Caki2 (cell line): ENCODE measurements around the gene PEAK3. TPM values are rescaled to one million over a fixed set of nuclear protein-coding genes. Genes with fewer than 3 reads are reported as not detected.

Source experiments
- DNase-seq: peaks from one replicate; pipeline ENCODE4 v3.0.0-alpha.2; 2015; ENCODE audit warnings: low read depth
- in situ Hi-C: cut with HindIII; loops from 2 replicates; pipeline ENCODE4 v1.10.0; 2016; ENCODE audit warnings: low sequenced_read_pairs, low pct_unique_long_range_greater_than_20kb, mixed read lengths
- total RNA-seq: library from RNA; depleted of rRNA; stranded (reverse); fragments of >200 nt; shearing (Covaris generic); gene quantifications from 2 replicates; pipeline ENCODE4 v1.2.3, GENCODE V29; 2014; ENCODE audit warnings: low replicate concordance; rRNA removed

Gene PEAK3, protein sequence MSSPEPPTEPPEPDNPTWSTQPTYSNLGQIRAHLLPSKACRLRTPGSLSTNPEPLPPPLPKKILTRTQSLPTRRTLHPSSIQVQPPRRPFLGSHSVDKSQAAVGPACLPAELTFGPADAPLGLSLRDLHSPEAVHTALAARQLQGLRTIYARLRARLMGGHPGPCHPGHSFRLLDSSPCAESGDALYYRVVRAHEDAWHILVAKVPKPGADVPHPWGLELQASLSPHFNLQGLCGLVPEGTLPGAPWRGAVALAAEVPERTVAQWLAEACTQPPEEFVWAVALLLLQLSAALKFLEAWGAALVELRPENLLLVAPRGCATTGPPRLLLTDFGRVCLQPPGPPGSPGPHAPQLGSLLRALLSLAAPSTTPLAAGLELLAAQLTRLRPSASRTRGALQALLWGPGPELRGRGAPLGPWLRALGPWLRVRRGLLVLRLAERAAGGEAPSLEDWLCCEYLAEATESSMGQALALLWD
- not detected in 2 replicates for total RNA-seq

- in situ Hi-C loops = no loop called here
- DNase-seq = no peak
These were observed at the start of gene PEAK3 for GRCh38 chr19:2282062-2282861. Gene PEAK3 (minus strand): TSS chr19:2282175. CDS start chr19:2280931, 1,244 bp downstream.

DNA sequence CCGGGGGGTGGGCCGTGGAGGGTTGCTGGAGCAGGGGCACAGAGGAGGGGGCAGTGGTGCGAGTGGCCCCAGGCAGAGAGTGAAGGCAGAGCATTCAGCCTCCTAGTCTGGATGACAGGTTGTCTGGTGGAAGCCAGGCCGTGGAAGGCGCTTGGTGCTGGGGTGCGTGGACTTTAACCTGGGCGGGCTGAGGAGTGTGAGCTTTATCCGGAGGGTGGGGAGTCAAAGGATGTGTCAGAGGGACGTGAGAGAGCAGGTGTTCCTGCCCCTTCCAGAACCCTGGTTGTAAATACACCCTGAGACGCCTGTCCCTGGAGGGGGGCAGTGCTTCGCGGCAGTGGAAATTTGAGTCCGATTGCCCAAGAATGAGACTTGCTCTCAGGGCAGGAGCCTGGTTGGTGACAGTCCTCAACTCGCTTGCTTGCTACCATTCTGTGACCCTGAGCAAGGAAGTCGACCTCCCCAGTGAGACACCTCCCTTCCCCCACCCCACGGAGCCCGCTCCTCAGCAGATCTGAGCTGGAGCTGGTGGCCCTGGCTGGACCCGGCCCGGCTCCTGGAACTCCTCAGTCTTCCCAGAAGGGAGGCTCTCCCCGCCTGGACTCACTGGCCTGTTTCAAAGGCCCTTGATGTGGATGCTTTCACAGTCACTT is 48.8 kb upstream of the PEAK3 start:
- no peak for DNase-seq
- in situ Hi-C loops = no loop called here

DNA sequence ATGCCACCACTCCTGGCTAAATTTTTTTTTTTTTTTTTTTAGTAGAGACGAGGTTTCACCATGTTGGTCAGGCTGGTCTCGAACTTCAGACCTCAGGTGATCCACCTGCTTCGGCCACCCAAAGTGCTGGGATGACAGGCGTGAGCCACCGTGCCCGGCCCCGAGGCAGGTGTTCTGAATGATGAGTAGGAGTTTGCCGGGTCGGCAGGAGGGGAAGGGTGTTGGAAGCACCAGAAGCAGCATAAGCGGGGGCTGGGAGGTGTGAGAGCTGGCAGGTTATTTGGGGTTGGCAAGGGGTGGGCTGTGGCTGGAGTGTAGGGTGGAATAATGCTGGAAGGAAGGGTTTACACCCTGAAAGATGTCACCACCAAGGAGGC is 48.3 kb upstream of the PEAK3 start:
- in situ Hi-C loops = no loop called here
- DNase-seq = no peak

- DNase-seq = no peak
- in situ Hi-C loops = no loop called here
These were observed 47.5 kb upstream of the PEAK3 start for GRCh38 chr19:2329501-2329916.

- in situ Hi-C loops = no loop called here
These were observed 47.1 kb upstream of the PEAK3 start for GRCh38 chr19:2329149-2329478.

GRCh38 chr19:2328401-2329148 is 46.6 kb upstream of the PEAK3 start, which contains the start of the genes LSM7 and SPPL2B:
Gene LSM7 (minus strand): TSS chr19:2328586. CDS start chr19:2328566, 20 bp downstream.
Gene SPPL2B (plus strand): TSS chr19:2328684. CDS start chr19:2328710, 26 bp downstream.
- DNase-seq = peak; percentile 66
- in situ Hi-C loops = no loop called here

More at GRCh38 chr19:2329149-2329478, 47.1 kb upstream of the PEAK3 start:
- DNase-seq = no peak

DNA sequence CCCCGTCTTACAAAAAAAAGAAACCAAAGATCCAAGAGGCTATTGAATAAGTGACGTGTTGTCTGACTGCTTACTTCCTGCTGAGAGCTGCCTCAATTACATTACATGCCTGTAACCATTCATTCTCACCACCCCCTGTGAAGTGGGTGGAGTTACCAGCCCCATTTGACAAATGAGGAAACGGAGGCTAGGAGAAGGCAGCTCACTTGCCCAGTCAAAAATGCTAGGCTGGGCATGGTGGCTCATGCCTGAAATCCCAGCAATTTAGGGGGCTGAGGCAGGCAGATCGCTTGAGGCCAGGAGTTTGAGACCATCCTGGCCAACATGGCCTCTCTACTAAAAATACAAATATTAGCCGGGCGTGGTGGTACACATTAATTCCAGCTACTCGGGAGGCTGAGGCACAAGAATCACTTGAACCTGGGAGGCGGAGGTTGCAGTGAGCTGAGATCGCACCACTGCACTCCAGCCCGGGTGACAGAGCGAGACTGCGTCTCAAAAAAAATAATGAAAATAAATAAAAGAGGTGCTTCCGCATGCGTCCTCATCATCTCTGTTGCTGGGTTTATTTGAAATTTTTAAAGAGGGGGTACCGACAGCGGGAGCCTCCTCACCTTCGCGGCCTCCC is 45.9 kb upstream of the PEAK3 start:
- peak; percentile 67 for DNase-seq
- in situ Hi-C loops = no loop called here

GRCh38 chr19:2326699-2327360 is 44.9 kb upstream of the PEAK3 start:
- DNase-seq = no peak
- in situ Hi-C loops = no loop called here

DNA sequence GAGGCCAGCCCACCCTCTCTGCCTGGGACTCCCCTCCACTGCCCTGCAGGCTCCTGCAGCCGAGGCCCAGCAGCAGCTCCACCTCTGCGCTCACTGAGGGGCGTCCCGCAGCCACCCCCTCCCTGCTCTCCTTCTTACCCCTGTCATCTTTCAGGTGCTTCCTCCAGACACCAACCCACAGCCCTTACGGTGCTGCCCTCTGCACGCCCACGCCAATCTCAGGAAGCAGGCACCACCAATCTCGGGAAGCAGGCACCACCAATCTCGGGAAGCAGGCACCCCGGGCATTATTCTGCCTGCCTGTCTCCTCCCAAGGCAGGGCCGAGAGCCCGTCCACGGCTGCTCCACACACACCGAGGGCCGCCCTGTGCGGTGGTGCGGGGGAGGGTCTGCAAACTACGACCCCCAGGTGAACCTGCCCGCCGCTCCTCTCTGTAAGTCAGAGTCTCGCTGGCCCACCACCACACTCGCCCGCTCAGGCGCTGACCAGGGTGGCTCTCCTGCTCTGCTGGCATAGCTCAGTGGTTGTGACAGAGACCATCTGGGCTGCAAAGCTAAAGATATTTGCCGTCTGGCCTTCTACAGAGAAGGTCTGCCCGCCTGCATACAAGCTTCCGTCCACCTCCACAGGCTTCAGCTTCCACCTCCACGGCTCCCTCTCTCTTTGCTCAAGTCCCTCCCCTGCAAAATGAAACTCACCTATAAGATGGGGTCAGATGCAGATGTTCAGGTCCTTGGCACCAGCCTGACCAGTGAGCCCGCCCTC is 43.5 kb upstream of the PEAK3 start:
- in situ Hi-C loops = no loop called here
- DNase-seq = no peak

DNA sequence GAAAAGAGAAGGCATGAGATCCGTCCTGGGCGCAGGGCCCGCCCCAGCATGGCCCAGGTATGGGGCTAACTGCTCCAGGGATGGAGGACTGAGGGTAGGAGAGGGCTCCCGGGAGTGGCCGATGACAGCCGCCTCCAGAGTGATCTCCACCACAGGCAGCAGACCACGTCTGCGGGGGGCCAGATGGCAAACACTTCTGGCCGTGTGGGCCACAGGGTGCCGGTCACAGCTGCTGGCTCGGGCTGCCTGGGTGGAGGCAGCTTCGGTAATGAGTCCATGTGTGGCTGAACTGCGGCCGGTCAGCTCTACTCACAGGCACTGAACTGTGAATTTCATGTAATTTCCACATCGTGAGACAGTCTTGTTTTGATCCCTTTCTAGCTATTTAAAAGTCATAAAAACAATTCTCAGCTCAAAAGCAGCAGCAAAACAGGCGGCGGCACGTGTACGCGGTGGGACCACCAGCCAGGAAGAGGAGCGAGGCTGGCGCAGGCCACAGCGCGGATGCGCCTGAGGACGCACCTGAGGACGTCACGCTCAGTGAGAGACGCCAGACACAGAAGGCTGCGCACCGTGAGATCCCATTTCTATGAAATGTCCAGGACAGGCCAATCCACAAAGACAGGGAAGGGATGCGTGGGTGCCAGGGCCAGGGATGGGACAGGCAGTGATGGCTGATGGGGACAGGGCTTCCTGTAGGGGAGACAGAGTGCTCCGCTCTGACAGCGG is 42.4 kb upstream of the PEAK3 start:
- in situ Hi-C loops = no loop called here

DNA sequence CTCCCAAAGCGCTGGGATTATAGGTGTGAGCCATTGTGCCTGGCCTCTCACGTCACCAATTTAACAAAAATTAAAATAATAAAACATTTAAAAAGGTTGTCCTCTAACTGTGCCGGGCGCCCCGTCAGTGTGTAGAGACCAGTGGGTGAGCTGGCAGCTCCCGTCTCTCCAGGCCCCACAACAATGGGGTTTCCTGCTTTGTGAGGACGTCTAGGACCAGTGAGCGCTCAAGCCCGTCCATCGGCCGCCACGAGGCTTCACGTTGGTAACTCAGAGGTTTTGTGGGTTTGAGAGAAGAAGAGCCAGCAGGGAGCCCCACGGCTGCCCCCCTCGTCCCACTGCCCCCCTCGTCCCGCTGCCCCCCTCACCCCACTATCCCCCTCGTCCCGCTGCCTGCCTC is 41.7 kb upstream of the PEAK3 start:
- in situ Hi-C loops = no loop called here
- DNase-seq = no peak

More for the DNA sequence above, 42.4 kb upstream of the PEAK3 start:
- DNase-seq = no peak

DNA sequence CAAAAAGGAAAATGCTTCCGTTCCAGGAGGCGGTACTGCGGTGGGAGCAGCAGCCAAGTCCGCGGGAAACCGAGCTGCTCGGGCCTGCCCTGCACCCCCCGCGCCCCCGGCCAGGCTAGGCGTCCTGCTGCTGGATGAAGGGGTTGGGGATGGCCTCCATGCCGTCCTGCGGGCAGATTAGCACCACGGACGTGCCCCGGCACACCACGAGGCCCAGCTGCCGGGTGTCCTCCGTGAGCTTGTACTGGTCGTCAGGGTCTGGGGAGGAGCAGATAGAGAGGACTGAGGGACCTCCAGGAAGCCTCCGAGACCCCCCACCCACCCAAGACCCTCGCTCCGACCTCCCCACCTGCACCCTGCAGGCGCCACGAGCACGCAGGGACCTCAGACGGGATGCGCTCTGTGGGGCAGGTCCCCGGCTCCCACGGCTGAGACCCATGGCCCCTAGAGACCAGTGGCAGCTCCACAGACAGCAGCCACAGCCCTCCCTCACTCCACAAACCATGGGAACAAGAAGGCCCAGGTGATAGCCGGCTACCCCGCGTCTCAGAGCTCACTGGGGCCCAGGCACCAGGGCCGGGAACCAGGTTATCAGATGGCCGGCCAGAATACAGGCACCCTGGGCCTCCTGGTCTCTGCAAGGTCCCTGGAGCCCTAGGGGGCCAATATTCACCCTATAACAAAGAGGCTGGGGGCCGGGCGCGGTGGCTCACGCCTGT is 39.7 kb upstream of the PEAK3 start:
- no peak for DNase-seq
- in situ Hi-C loops = no loop called here

- in situ Hi-C loops = no loop called here
These were observed 39.0 kb upstream of the PEAK3 start for GRCh38 chr19:2320939-2321338.

GRCh38 chr19:2320049-2320448 is 38.1 kb upstream of the PEAK3 start:
- in situ Hi-C loops = no loop called here
- no peak for DNase-seq

More at GRCh38 chr19:2320939-2321338, 39.0 kb upstream of the PEAK3 start:
- no peak for DNase-seq

DNA sequence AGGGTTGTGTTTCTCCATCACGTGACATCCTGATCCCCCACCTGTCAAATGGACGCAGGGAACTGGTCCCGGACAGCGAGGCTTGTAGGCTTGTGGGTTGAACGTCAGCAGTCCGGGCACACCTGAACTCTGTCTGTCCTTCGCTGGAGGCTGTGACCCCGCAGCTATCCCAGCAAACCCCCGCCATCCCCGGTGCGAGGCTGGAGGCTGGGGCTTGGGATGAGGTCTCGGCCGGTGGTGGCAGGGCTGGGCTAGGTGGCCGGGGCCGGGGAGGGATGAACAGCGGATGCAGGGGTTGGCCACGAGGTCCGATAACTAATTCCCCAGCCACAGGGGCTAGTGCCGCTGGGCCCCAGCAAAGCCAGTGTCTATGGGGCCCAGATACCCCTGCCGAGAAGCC is 37.6 kb upstream of the PEAK3 start:
- no peak for DNase-seq
- in situ Hi-C loops = no loop called here
